Measurements from ENCODE around the gene CREG1. TPM values are rescaled to one million over a fixed set of nuclear protein-coding genes. Genes with fewer than 3 reads are reported as not detected.

The CREG1 gene
- total and polyA plus RNA-seq, 2 of the 8 experiments (the other 6 are each of a cell fraction or from before 2014, with no cell fraction given) = 29.8 to 30.1 TPM

GRCh38 chr1:167594822-167595221 lies 41.3 kb upstream of the CREG1 start (continued):
- TF ChIP-seq RBBP5 (IDR thresholded peaks at IDR 0.05; ENCODE audit: borderline replicate concordance, low read depth, low read length) (no peak), BRCA1 (IDR thresholded peaks at IDR 0.05; ENCODE audit: low read depth, low read length) (no peak), JUND (IDR thresholded peaks at IDR 0.05; ENCODE audit: low read length) (no peak), CHD1 (IDR thresholded peaks at IDR 0.05; ENCODE audit: low read depth, low read length) (no peak), SIN3A (conservative IDR thresholded peaks at IDR 0.05 in 1 of 2, IDR thresholded peaks at IDR 0.05 in 1 of 2; ENCODE audit: low read depth in 1 of 2, low read length in 2 of 2) (no peak)

Data from H1 (cell line).